Ovary (tissue), 3 donors: ENCODE data around the gene MNT.

Experiments used
- CTCF ChIP-seq, 3 donors: fragments of 450-650 bp in 2 of 3; fragments of 200-600 bp in 1 of 3; IDR thresholded peaks; one replicate each; pipeline versions ENCODE4 v1.5.1 to v1.8.0; 2016 to 2022; ENCODE audit warnings: antibody characterized with exemption in 3 of 3, mild to moderate bottlenecking in 1 of 3
- EP300 ChIP-seq: sonication (generic); formaldehyde crosslinking; IDR thresholded peaks from one replicate; pipeline ENCODE4 v1.6.1; 2017; ENCODE audit warnings: antibody characterized with exemption
- POLR2A ChIP-seq: fragments of 450-650 bp; IDR thresholded peaks from one replicate; pipeline ENCODE4 v1.6.1; 2017; ENCODE audit warnings: antibody characterized with exemption, mild to moderate bottlenecking, moderate library complexity
- donor health status: DM: no; HTN: no; CAD: no.

GRCh38 chr17:2347805-2348685, 52.8 kb downstream of the MNT start:
- no peak for TF ChIP-seq CTCF (IDR thresholded peaks at IDR 0.05)
- no peak for TF ChIP-seq EP300
- no peak for TF ChIP-seq POLR2A
